ENCODE data around the gene KTN1. TPM values are rescaled to one million over a fixed set of nuclear protein-coding genes. Genes with fewer than 3 reads are reported as not detected.

KTN1 gene
- total RNA-seq, 2 experiments from 2014 or later, result 110 to 111 TPM

- Mint-ChIP-seq H3K27me3 (no peaks in the 10 kb centered on the region), H3K4me3 (no peak overlapping the region), H3K9me3 (no peaks in the 10 kb centered on the region), H3K27ac (no peak overlapping the region), H3K36me3 (no peaks in the 10 kb centered on the region), H3K4me1 (no peaks in the 10 kb centered on the region)
- ATAC-seq (ENCODE audit: low read depth), result no peak
- POLR2A ChIA-PET, result no interaction called here
- DNase-seq, result no peak
These were observed 130.6 kb downstream of the KTN1 start for GRCh38 chr14:55710506-55711041.

DNA sequence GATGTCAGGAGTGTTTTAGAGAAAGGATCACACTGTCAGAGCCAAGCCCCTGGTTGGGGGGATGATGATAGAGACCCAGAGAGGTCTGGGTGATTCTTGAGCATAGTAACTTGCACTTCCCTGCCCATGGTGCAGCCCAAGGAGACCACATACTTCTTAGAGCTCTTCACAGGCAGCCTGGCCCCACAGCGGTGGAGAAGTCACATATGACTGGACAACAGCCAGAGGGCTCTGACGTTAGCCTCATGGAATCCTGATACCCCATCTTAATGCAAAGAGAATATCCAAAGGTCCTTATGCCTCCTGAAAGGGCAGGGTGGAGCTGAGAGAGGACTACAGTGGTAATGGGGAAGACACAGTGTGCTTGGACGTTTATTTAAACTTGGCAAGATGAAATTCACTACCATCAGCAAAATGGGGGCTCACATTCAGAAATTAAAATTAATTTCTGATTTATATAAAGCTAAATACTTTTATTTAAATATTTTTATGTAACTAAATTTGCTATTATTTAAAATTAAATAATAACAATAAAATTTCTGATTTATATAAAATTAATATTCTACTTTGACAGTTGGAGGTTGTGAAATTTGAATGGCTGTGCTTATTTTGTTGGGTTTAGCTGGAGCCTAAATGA lies 131.3 kb downstream of the KTN1 start:
- ATAC-seq (ENCODE audit: low read depth) (no peak), DNase-seq (no peak)
- H3K36me3 Mint-ChIP-seq, result no peaks in the 10 kb centered on the region
- H3K4me3 Mint-ChIP-seq, result no peak overlapping the region
- no peak overlapping the region for H3K27ac Mint-ChIP-seq
- H3K9me3 Mint-ChIP-seq, result no peaks in the 10 kb centered on the region
- H3K4me1 Mint-ChIP-seq, result no peaks in the 10 kb centered on the region
- POLR2A ChIA-PET, result no interaction called here
- H3K27me3 Mint-ChIP-seq, result no peaks in the 10 kb centered on the region

DNA sequence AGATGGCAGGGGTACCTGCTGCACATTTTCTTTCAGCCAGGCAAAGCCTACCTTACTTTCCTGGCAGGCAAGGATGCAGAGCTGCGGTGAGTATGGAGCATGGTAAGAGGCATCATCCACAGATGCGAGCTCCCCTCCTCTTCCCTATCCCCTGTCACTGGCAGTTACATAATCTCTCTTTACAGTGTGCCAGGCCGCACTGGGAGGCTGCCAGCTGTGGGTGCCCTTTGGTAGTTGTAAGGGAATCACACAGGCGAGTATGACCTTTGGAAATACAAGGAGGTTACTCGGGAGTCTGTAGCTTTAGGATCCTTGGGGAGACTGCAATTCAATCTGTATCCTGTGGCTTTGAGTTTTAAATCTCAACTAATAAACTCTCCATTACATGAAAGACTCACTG lies 132.5 kb downstream of the KTN1 start:
- no peak for DNase-seq
- H3K9me3 Mint-ChIP-seq, result no peaks in the 10 kb centered on the region
- no peaks in the 10 kb centered on the region for H3K27me3 Mint-ChIP-seq
- no peaks in the 10 kb centered on the region for H3K36me3 Mint-ChIP-seq
- ATAC-seq (ENCODE audit: low read depth), result no peak
- H3K4me1 Mint-ChIP-seq, result no peaks in the 10 kb centered on the region
- H3K27ac Mint-ChIP-seq, result no peak overlapping the region
- POLR2A ChIA-PET, result no interaction called here
- no peak overlapping the region for H3K4me3 Mint-ChIP-seq

GRCh38 chr14:55713486-55713885 lies 133.5 kb downstream of the KTN1 start:
- ATAC-seq (ENCODE audit: low read depth), result no peak
- Mint-ChIP-seq H3K27me3 (no peaks in the 10 kb centered on the region), H3K27ac (no peak overlapping the region), H3K4me1 (no peaks in the 10 kb centered on the region), H3K4me3 (no peak overlapping the region), H3K9me3 (no peaks in the 10 kb centered on the region), H3K36me3 (no peaks in the 10 kb centered on the region)
- DNase-seq, result no peak
- POLR2A ChIA-PET, result no interaction called here

DNA sequence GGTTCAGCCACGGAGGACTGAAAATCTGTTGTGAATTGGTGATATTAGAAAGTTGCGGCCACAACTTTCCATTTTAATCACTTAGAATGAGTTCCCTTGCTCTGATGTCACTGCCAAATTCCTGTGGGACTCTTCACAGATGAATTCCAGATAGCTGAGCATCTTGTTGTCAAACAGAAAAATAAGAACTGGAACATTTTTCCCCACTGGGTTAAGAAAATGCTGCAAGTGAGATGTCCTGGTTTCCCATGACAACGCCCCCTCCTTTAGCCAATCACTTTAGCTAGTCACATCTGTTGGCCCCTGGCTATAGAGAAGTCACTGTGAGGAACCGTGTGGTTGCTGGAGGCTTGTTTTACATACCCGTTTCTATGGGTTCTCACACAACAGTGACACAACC lies 135.9 kb downstream of the KTN1 start:
- Mint-ChIP-seq H3K27ac (no peak overlapping the region), H3K27me3 (no peaks in the 10 kb centered on the region), H3K4me3 (no peak overlapping the region), H3K4me1 (peaks cover 2% of the 10 kb centered on the region), H3K36me3 (no peaks in the 10 kb centered on the region), H3K9me3 (no peaks in the 10 kb centered on the region)
- POLR2A ChIA-PET, result no interaction called here
- DNase-seq (no peak), ATAC-seq (ENCODE audit: low read depth) (no peak)

- POLR2A ChIA-PET, result no interaction called here
- Mint-ChIP-seq H3K4me1 (peaks cover 4% of the 10 kb centered on the region), H3K27me3 (no peaks in the 10 kb centered on the region), H3K36me3 (no peaks in the 10 kb centered on the region), H3K4me3 (no peak overlapping the region), H3K9me3 (no peaks in the 10 kb centered on the region), H3K27ac (no peak overlapping the region)
- DNase-seq (no peak), ATAC-seq (ENCODE audit: low read depth) (no peak)
These were observed 137.6 kb downstream of the KTN1 start for GRCh38 chr14:55717621-55718020.

GRCh38 chr14:55718551-55718950 lies 138.5 kb downstream of the KTN1 start:
- H3K27me3 Mint-ChIP-seq, result no peaks in the 10 kb centered on the region
- no peaks in the 10 kb centered on the region for H3K36me3 Mint-ChIP-seq
- DNase-seq (no peak), ATAC-seq (ENCODE audit: low read depth) (no peak)
- no peaks in the 10 kb centered on the region for H3K9me3 Mint-ChIP-seq
- POLR2A ChIA-PET, result no interaction called here
- no peak overlapping the region for H3K27ac Mint-ChIP-seq
- no peak overlapping the region for H3K4me3 Mint-ChIP-seq
- peaks cover 4% of the 10 kb centered on the region for H3K4me1 Mint-ChIP-seq

DNA sequence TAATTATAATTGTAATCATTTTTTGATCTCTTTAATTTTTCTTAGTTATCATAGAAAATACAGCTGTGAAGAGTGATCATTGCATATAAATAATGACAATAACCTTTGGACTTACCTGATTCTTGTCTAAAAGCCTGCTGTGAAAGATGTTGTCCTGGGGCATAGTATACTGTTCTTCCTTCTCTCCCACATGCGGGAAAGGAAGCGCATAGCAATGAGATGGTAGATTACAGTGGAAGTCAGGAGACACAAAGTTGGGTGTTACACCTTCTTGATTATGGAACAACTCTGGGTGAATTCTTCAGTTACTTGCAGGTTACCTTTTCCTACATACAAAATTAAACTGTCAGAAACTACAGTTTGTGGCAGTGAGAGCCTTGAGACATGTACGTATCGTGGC lies 140.8 kb downstream of the KTN1 start:
- Mint-ChIP-seq H3K27me3 (no peaks in the 10 kb centered on the region), H3K4me1 (peaks cover 4% of the 10 kb centered on the region), H3K4me3 (no peak overlapping the region), H3K27ac (no peak overlapping the region), H3K9me3 (no peaks in the 10 kb centered on the region), H3K36me3 (no peaks in the 10 kb centered on the region)
- no peak for ATAC-seq (ENCODE audit: low read depth)
- POLR2A ChIA-PET, result no interaction called here
- DNase-seq, result no peak

DNA sequence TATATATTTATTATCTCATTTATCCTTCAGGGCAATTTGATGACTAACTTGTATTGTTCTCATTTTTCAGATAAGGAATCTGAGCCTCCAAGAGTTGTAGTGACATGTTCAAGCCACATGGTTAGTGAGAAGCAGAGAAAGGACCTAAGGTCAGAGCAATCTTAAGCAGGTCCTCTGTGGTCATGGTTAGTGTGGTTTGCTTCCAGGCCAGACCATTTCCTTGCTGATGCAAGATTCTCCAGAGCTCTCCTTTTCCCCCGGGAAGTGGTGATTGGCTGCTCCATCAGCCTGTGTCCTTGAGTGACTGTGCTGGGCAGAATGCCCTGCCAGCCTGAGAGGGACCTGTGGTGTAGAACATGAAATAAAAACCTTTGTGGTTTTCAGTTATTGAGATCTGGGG lies 141.3 kb downstream of the KTN1 start:
- Mint-ChIP-seq H3K4me3 (no peak overlapping the region), H3K27me3 (no peaks in the 10 kb centered on the region), H3K36me3 (no peaks in the 10 kb centered on the region), H3K4me1 (peaks cover 4% of the 10 kb centered on the region), H3K9me3 (no peaks in the 10 kb centered on the region), H3K27ac (no peak overlapping the region)
- POLR2A ChIA-PET, result no interaction called here
- ATAC-seq (ENCODE audit: low read depth), result no peak
- no peak for DNase-seq

- no peak for ATAC-seq (ENCODE audit: low read depth)
- Mint-ChIP-seq H3K27me3 (no peaks in the 10 kb centered on the region), H3K36me3 (no peaks in the 10 kb centered on the region), H3K4me3 (no peak overlapping the region), H3K27ac (no peak overlapping the region), H3K9me3 (no peaks in the 10 kb centered on the region), H3K4me1 (peaks cover 4% of the 10 kb centered on the region)
- no peak for DNase-seq
- POLR2A ChIA-PET, result no interaction called here
These were observed 142.0 kb downstream of the KTN1 start for GRCh38 chr14:55722054-55722453.

DNA sequence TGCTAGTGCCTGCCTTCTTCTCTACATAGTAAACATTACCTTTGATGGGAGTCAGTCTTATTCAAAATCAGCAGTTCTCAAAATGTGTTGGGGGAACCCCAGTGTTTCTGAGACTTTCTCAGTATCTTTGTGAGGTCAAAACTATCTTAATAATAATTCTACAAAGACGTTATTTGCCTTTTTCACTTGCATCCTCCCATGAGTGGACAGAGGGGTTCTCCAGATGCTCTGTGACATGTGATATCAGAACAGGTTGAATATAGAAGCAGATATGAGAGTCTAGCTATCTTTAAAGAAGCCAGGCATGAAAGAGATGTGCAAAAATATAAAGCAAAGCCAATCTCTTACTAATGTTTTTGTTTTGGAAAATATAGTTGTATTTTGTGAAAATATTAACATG lies 144.7 kb downstream of the KTN1 start:
- H3K4me1 Mint-ChIP-seq, result peaks cover 4% of the 10 kb centered on the region
- no peaks in the 10 kb centered on the region for H3K9me3 Mint-ChIP-seq
- H3K4me3 Mint-ChIP-seq, result no peak overlapping the region
- ATAC-seq (ENCODE audit: low read depth) (no peak), DNase-seq (no peak)
- H3K27ac Mint-ChIP-seq, result no peak overlapping the region
- peaks cover 3% of the 10 kb centered on the region for H3K27me3 Mint-ChIP-seq
- no peaks in the 10 kb centered on the region for H3K36me3 Mint-ChIP-seq
- POLR2A ChIA-PET, result no interaction called here

GRCh38 chr14:55730592-55731310 lies 150.7 kb downstream of the KTN1 start:
- Mint-ChIP-seq H3K27me3 (peaks cover 4% of the 10 kb centered on the region), H3K36me3 (no peaks in the 10 kb centered on the region), H3K4me1 (no peaks in the 10 kb centered on the region), H3K4me3 (no peak overlapping the region), H3K27ac (no peak overlapping the region), H3K9me3 (peaks cover 3% of the 10 kb centered on the region)
- DNase-seq (no peak), ATAC-seq (ENCODE audit: low read depth) (no peak)
- POLR2A ChIA-PET, result no interaction called here

DNA sequence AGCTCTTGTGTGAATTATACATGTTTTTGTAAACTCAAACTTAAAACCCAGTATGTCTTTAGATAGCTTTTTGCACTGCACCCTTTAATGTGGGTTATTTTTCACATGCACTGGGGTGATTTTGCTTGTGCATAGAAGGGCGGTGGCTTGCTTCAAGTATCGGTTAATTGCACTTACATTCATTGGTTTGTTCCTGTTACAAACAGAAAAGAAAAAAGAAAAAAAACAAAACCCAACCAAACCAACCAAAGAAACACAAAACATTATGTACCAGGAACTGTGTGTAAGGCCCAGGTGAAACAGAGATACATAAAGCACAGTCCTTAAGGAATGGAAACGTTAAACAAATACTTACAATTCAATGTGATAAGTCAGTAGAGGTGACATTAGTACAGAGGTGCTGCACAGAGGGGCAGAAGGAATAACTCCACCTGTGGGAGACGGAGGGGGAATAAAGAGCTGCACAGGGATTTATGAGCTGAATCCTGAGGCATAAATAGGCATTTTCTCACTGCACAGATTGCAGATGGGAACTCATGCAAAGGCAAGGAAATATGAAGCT lies 151.4 kb downstream of the KTN1 start:
- H3K4me1 Mint-ChIP-seq, result no peaks in the 10 kb centered on the region
- H3K27me3 Mint-ChIP-seq, result peaks cover 4% of the 10 kb centered on the region
- ATAC-seq (ENCODE audit: low read depth) (no peak), DNase-seq (no peak)
- no peaks in the 10 kb centered on the region for H3K36me3 Mint-ChIP-seq
- no peak overlapping the region for H3K27ac Mint-ChIP-seq
- H3K9me3 Mint-ChIP-seq, result peaks cover 5% of the 10 kb centered on the region
- POLR2A ChIA-PET, result no interaction called here
- no peak overlapping the region for H3K4me3 Mint-ChIP-seq

GRCh38 chr14:55731881-55732498 lies 152.0 kb downstream of the KTN1 start:
- Mint-ChIP-seq H3K4me3 (no peak overlapping the region), H3K27me3 (peaks cover 4% of the 10 kb centered on the region), H3K27ac (no peak overlapping the region), H3K4me1 (no peaks in the 10 kb centered on the region), H3K36me3 (no peaks in the 10 kb centered on the region), H3K9me3 (peaks cover 5% of the 10 kb centered on the region)
- DNase-seq (no peak), ATAC-seq (ENCODE audit: low read depth) (no peak)
- POLR2A ChIA-PET, result no interaction called here

Measured in activated naive CD8-positive, alpha-beta T cell treated with anti-CD3 and anti-CD28 coated beads, Interleukin-2, amount 10 ng/mL, durations not matched to agents 7 days and 5 days (primary cell).